ENCODE results near the gene CRYL1.

DNA sequence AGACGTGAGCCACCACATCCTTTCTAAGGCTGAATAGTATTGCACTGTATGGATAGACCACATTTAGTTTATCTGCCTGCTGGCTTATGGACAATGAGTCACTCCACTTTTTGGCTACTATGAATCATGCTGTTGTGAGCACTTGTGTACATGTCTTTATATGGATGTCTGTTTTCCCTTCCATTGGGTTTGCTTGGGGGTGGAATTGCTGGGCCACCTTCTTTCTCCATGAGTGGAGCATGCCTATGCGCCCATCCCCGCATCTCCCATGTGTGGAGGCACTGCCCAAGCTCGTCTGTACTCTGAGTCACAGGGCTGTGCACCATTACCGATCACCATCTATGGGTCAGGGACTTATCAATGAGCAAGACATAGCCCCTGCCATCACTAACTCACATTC lies 166.3 kb downstream of the CRYL1 start:
- TF ChIP-seq POLR2A (IDR thresholded peaks at IDR 0.05; ENCODE audit: low read length) (no peak), CBX2 (IDR thresholded peaks at IDR 0.05; ENCODE audit: borderline replicate concordance, low read depth) (no peak), EP300 (IDR thresholded peaks at IDR 0.05) (no peak), ZFP36 (IDR thresholded peaks at IDR 0.05; ENCODE audit: borderline replicate concordance, partially characterized antibody) (no peak)
